ENCODE data around the gene SLC37A3.
"Not testable (repeated sequence)": the region's sequence is repeated elsewhere in the genome, so short reads cannot be mapped to it uniquely, and the experiment has no call there.

SLC37A3 gene, protein sequence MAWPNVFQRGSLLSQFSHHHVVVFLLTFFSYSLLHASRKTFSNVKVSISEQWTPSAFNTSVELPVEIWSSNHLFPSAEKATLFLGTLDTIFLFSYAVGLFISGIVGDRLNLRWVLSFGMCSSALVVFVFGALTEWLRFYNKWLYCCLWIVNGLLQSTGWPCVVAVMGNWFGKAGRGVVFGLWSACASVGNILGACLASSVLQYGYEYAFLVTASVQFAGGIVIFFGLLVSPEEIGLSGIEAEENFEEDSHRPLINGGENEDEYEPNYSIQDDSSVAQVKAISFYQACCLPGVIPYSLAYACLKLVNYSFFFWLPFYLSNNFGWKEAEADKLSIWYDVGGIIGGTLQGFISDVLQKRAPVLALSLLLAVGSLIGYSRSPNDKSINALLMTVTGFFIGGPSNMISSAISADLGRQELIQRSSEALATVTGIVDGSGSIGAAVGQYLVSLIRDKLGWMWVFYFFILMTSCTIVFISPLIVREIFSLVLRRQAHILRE

DNA sequence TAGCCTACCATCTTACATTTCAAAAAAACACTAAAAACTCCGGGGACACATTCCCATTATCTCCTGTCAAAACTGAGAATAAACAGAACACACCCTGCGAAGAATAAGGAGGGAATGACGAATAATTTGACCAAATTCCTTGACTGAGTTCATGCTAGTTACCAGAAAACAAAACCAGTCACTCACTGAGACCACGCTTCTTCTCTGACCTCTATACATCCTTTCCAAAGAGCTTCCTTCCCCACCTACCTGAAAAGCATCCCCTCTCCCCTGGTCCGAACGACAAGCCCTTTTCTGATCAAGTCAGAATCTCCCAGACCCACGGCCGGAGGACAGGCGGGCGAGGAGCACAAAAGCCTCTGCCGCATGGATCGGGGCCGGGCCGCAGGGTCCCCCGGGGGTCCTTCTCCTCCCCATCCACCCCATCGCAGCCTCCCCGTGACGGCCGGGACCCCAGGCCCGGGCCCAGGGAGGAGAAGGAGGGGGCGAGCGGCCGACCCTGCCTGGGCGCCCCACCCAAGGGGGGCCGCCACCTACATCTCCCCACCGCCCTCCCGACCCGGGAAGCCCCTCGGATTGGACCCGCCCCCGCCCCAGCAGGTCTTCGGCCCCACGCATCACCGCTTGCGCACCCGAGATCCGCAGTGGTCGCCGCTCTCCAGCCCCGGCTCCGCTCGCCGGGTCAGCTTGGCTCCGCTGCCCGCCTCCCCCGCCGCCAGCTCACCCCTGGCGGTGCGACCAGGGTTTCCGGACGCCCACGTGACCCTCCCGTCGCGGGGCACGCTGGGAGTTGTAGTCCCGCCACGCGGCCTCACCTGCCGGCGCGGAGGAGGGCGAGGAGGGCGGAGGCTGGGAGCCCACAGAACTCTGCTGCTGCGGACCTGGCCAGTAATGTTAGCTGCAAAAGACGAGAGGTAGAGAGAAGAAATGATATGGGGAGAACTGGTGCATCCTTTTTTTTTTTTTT lies at the start of gene SLC37A3:
Gene SLC37A3 (minus strand): TSS at position 747 of the 967 bp plus-strand sequence. CDS start 16,004 bp downstream, outside the sequence.
- intact Hi-C loops (cut with DNase I): no loop called here
- peak; percentile 55 to 95 (median 90) for DNase-seq

DNA sequence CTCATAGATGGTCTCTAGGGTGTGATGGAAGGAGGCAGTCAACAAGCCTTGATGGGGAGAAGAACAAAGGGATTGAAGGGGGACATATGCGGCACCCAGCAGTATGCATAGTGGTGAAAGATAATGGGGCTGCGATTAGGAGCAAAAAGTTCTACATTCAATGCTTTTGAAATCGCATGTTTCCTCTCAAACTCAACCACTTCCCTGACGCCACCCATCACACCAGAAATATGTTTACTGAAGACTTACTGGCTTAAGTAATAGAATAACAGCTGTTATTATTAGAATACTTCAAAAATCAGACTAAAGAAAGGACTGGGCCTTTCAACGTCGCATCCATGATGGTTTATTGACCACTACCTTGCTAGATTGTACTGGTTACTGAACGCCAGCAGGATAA lies 49.5 kb upstream of the SLC37A3 start:
- no peak for DNase-seq
- intact Hi-C loops (cut with DNase I): no loop called here

DNA sequence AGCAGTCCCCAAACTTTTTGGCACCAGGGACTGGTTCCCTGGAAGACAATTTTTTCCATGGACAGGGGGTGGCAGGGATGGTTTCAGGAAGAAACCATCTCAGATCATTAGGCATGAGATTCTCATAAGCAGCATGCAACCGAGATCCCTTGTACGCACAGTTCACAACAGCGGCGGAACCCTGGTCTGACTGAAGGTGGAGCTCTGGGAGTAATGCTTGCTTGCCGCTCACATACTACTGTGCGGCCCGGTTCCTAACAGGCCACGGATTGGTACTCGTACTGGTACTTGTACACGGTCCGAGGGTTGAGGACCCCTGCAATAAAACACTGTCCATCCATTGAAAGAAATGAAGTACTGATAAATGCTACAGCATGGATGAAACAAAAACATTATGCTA lies 48.1 kb upstream of the SLC37A3 start:
- no peak for DNase-seq
- intact Hi-C loops (cut with DNase I): no loop called here

DNA sequence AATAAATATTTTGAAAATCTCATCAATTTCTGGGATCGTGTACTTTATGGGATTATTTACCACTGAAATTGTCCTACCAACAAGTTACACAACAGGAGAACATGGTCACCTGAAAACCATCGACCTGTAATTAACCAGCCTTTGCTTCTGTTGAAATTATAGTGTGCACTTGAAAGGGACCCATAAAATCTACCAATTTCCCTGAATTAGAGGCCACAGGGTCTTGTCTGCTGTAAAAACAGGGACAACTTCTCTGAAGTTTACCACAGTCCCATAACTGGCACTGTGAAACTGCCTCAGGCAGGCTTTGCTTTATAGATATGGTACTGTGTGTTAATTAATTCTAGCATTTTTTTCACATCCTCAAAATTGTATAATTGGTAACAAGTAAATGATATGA lies 43.2 kb upstream of the SLC37A3 start:
- intact Hi-C loops (cut with DNase I): no loop called here
- no peak for DNase-seq

DNA sequence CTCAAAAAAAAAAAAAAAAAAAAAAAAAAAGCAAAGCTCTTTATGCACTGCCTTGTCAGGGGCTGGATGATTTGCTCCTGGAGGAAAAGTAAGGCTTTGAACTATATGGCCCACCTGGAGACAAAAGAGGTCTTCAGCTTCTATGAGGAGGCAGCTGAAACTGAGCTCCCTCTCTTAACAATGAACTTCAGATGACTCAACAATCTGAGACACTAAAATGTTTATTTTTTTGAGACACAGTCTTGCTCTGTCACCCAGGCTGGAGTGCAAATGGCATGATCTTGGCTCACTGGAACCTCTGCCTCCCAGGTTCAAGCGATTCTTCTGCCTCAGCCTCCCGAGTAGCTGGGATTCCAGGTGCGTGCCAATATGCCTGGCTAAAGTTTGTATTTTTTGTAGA lies 42.3 kb upstream of the SLC37A3 start:
- no peak for DNase-seq
- intact Hi-C loops (cut with DNase I): no loop called here

DNA sequence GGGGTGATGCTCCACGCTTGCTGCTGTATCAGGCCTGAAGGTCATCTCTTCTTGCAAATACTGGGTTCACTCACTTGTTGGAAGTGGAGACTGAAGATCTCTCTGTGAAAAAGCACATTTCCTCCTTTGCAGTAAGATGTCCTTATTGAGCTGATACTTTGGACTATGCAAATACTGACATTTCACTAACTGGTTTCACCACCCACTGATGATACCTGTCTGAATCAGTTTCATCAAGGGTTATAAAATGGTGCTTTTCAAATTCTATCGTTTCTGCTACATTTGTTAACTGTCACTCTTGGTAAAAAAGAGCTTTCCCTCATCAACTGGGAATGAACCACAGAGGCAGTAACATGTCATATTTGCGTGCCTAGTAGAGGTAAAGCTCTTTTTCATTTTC lies 41.0 kb upstream of the SLC37A3 start:
- peak in 3 of 42 donors; percentile 1 to 21 (median 9) for DNase-seq
- intact Hi-C loops (cut with DNase I): no loop called here

DNA sequence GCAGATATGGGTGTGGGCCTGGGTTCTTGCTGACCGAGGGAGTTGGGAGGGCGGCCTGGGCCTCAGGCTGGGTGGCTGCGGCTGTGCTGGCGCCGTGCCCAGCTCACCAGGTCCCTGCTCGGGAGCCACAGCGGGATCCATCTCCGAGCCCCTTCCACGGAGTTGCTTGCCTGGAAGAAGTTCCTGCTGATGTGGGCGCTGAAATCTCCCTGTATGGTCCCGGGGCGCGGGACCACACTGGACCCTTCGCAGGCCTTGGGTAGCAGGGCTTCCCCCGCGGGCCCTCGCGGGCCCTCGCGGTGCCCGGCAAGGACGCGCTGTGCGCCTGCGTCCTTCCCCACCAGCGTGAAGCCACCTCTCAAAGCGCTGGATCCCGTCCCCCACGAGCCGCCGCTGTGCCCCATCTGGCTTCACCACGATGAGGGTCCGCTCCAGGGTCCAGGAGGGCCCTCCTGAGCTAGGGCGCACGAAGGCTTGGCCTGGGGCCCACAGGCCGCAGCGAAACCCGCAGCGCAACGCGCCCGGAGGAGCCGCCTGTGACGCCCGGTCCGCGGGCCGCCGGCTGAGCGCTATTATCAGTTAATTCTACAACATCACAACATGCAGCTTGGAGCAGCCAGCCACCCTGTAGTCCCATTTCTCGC lies 37.0 kb upstream of the SLC37A3 start:
- no peak for DNase-seq
- intact Hi-C loops (cut with DNase I): no loop called here

DNA sequence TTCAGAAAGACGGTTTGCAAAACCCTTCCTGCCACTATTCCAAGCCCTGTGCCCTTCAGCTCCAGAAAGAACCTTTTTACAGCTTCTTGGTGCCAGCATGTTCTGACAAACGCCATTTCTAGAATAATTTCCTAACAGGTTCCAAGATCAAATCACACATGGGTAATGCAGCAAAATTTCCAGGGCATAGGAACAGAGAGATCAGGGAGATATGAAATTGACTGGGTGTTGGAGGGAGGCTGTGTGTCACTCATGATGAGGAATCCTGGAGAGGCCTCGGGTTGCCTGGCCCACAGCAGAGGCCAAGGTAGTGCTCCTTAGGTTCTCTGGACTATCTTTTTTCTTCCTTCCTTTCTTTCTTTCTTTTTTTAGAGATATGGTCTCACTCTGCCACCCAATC lies 35.1 kb upstream of the SLC37A3 start:
- no peak for DNase-seq
- intact Hi-C loops (cut with DNase I): no loop called here

DNA sequence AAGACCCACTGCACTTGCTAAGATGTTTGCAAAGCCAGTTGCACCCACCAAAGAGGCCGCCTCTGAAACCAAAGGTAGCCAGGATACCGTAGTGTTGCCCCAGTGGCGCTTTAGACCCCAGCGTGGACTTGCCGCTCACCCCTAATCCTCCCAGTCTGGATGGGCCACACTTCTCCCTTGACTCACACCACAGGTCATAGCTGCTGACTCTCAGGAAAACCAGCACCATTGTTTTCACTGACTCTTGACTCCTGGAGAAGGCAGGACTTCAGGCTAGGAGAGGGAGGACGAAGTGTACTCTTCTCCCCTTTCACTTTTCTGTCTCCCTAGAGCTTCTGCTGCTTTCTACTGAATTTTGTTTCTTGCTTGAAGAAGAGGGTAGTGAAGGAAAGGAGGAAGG lies 27.8 kb upstream of the SLC37A3 start:
- intact Hi-C loops (cut with DNase I): no loop called here
- DNase-seq: no peak

DNA sequence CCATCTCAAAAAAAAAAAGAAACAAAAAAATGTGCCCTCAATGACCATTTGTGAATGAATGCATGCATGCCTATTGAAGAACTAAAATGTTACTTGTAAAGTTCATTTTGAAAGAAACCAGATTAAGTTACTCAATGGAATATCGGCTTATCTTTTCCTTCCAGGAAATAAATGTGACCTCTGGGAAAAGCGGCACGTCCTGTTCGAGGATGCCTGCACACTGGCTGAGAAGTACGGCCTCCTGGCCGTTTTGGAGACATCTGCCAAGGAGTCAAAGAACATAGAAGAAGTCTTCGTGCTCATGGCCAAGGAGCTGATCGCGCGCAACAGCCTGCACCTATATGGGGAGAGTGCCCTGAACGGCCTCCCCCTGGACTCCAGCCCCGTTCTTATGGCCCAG lies 27.4 kb upstream of the SLC37A3 start:
- intact Hi-C loops (cut with DNase I): no loop called here
- DNase-seq: no peak

DNA sequence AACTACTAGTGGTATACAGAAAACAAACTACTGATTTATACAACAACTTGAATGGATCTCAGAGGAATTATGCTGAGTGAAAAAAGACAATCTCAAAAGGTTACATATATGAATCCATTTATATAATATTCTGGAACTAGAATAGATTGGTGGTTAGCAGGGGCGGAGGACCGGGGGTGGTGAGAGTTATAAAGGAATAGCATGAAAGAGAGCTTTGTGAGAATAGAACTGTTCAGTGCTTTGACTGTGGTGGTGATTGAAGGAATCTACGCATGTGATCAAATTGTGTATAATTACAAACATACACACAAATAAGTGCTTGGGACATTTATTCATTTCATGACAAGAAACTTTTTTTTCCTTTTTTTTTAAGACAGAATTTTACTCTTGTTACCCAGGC lies 25.2 kb upstream of the SLC37A3 start:
- DNase-seq: peak in 41 of 42 donors; percentile 5 to 87 (median 58)
- intact Hi-C loops (cut with DNase I): no loop called here

DNA sequence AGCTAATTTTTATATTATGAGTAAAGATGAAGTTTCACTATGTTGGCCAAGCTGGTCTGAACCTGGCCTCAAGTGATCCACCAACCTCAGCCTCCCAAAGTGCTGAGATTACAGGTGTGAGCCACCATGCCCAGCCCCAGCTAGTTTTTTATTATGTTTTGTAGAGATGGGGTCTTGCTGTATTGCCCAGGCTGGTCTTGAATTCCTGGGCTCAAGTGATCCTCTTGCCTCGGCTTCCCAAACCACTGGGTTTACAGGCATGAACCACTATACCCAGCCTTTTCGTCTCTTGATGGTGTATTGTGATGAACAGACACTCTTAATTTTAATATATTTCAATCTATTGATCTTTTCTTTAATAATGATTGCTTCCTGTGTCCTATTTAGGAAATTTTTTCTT lies 23.2 kb upstream of the SLC37A3 start:
- intact Hi-C loops (cut with DNase I): no loop called here
- no peak for DNase-seq

DNA sequence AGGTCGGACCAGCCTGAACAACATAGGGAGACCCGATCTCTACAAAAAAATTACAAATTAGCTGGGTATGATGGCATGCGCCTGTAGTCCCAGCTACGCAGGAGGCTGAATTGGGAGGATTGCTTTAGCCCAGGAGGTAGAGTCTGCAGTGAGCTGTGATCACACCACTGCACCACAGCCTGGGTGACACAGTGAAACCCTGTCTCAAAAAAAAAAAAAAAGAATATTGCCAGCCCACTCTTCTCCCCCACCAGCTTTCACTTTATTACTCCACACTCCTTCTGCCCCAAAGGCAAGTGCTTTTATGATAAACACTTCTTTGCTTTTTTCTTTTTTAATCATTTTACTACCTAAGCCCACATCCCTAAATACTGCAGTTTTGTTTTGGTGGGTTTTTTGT lies 20.3 kb upstream of the SLC37A3 start:
- DNase-seq: no peak
- intact Hi-C loops (cut with DNase I): no loop called here

DNA sequence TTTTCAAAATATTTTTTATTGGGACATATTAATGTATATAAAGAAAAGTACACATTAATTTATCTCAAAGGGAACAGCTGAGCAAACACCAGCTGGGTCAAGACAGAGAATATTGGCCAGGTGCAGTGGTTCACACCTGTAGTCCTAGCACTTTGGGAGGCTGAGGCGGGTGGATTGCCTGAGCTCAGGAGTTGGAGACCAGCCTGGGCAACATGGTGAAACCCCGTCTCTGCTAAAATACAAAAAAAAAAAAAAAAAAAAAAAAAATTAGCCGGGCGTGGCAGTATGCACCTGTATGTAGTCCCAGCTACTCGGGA lies 19.8 kb upstream of the SLC37A3 start:
- intact Hi-C loops (cut with DNase I); DNase-seq: not testable (repeated sequence)

DNA sequence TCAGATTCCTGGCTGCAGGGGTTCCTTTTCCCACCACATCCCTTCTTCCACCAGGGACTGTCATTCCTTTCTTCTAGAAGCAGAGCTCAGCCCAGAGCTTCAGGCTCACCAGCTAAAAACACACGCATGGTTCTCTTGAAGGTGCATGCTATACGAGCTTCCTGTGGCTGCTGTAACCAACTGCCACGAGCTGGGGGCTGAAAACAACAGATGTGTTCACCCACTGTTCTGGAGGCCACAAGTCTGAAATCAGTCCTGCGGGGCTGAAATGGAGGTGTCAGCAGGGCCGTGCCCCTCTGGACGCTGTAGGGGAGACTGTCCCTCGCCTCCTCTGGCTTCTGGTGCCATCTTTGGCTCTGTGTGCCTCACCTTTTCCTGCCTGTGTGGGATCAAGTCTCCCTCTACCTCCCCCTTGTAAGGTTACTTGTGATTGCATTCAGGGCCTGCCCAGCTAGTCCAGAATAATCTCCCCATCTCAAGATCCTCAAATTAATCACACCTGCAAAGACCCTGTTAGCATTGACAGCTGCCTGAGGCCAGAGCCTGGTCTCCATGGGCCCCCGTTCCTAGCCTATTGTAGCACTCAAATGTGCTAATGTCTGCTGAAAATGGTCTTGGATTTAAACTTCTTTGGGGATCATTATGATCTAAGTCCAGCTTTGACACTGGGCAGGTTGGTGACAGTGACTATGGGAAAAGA lies 19.3 kb upstream of the SLC37A3 start:
- DNase-seq: no peak
- intact Hi-C loops (cut with DNase I): no loop called here

DNA sequence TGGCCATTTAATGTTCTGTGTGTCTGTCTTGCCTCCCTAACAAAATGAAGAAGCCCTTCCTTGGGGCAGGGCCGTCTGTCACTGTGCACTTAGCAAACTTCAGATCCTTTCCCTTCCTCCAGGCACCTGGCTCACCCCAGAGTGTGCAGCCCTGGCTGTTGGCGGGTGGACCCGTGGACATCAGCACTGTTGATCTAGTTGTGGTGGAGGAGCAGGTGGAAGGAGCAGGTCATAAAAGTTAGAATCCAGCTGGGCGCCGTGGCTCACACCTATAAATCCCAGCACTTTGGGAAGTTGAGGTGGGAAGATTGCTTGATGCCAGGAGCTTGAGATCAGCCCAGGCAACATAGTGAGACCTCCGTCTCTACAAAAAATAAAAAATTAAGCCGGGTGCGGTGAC lies 18.2 kb upstream of the SLC37A3 start:
- intact Hi-C loops (cut with DNase I): no loop called here
- no peak for DNase-seq

DNA sequence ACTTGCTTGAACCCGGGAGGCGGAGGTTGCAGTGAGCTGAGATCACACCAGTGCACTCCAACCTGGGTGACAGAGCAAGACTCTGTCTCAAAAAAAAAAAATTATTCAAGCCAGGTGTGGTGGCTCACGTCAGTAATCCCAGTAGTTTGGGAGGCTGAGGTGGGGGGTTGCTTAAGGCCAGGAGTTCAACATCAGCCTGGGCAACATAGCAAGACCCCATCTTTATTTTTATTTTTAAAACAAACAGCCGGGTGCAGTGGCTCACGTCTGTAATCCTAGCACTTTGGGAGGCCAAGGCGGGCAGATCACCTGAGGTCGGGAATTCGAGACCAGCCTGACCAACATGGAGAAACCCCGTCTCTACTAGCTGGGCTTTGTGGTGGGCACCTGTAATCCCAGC lies 17.5 kb upstream of the SLC37A3 start:
- intact Hi-C loops (cut with DNase I); DNase-seq: not testable (repeated sequence)

DNA sequence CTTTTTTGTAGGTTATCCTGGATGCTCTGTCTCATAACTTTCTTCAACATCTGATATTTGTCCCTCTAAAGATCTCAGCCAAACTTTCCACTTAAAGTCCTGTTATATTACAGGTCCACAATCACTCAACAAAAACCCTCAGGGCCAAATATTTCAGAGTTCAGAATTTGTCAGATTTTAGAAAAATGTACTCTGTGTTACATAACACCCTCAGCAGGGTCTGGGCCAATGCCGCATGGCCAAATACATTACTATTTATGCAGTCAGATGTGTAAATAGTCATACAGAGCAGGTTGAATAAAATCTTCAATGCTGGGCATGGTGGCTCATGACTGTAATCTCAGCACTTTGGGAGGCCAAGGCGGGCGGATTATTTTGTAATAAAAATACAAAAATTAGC lies 17.0 kb upstream of the SLC37A3 start:
- intact Hi-C loops (cut with DNase I): no loop called here
- no peak for DNase-seq

DNA sequence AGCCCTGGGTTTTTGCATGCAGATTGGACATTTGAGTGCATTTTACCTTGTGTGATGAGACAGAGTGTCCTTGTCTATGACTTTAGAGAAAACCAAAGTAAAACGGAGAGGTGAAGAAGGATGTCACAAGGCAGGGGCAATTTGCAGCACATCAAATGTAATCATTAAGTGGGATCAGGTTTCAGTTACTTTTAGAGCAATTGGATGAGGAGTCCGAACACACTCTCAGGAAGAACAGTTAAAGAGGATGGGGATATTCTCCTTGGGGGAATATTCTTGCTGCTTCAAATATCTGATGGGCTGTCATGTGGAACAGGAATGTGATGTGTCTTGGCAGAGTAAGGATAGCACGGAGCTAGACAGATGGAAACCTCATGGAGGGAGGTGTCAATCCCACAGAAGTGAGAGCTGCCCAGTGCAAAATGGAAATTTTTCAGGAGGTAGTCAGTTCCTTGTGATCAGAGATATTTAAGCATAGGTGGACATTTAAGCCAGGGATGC lies 6.3 kb upstream of the SLC37A3 start:
- intact Hi-C loops (cut with DNase I): no loop called here
- no peak for DNase-seq
